Measurements from ENCODE around the gene MPZL2. TPM values are rescaled to one million over a fixed set of nuclear protein-coding genes. Genes with fewer than 3 reads are reported as not detected.

MPZL2 gene
- 69.9 and 80.2 TPM in 2 replicates for total RNA-seq (2022)
- percentile 97 among the genes with signal in this experiment for Bru-seq, nascent RNA
- percentile 95 among the genes with signal in this experiment for BruChase-seq, experiment 1, labeled RNA remaining after a 2-hour chase
- BruChase-seq, experiment 2, labeled RNA remaining after a 6-hour chase: percentile 96 among the genes with signal in this experiment
- long read RNA-seq, transcript MPZL2-201 (6 exons, 2,620 nt): major isoform, 127 of 182 reads
- long read RNA-seq, transcript MPZL2-202 (5 exons, 1,370 nt): minor isoform, 22 of 182 reads
- long read RNA-seq, transcript MPZL2-206 (4 exons, 1,531 nt): minor isoform, 8 of 182 reads
- long read RNA-seq, partial matches to known transcripts: 5 of 182 reads
- long read RNA-seq, other reads (novel, unspliced or antisense): 18 of 182 reads

- Histone ChIP-seq H3K4me1 (peaks cover 23% of the 10 kb centered on the region; the same call in 1 of the 2 replicates), H3K27me3 (replicated peaks; ENCODE audit: control insufficient read depth, insufficient read depth, low read length) (no peaks in the 10 kb centered on the region), H3K9me3 (no peaks in the 10 kb centered on the region), H3K36me3 (ENCODE audit: control insufficient read depth, insufficient read depth, low read length) (peaks cover 22% of the 10 kb centered on the region), H3K4me3 (ENCODE audit: low read depth, low read length) (peak within 1 kb of the TSS; percentile 83)
- Mint-ChIP-seq H3K27ac (ENCODE audit: unreplicated experiment) (peak within 1 kb of the TSS; percentile 96), H3K4me3 (ENCODE audit: unreplicated experiment) (peak within 1 kb of the TSS; percentile 91), H3K27me3 (ENCODE audit: insufficient read depth, unreplicated experiment) (no peaks in the 10 kb centered on the region), H3K4me1 (ENCODE audit: low read depth, unreplicated experiment) (peaks cover 15% of the 10 kb centered on the region), H3K36me3 (ENCODE audit: insufficient read depth, unreplicated experiment) (peaks cover 36% of the 10 kb centered on the region), H3K9me3 (ENCODE audit: unreplicated experiment) (no peaks in the 10 kb centered on the region)
- TSS peak; percentile 47 for BruUV-seq (replicated peaks)
- ChIA-PET POLR2A (interaction anchor here (0.5 to 2.4 kb wide), 17 partner anchors 8 to 141 kb away, joined by 3 to 24 read pairs (median 3); partner anchors contain the start of genes MPZL3, SCN4B and UBE4A), CTCF (interaction anchor here (0.6 to 3.0 kb wide), 21 partner anchors 11 to 113 kb away, joined by 3 to 34 read pairs (median 4); partner anchors contain the start of genes MPZL3 and UBE4A)
- peak; percentile 90 to 93 for DNase-seq
- intact Hi-C loops (cut with micrococcal nuclease; ENCODE audit: unreplicated experiment): loop anchor here (1.0 to 2.0 kb wide), 7 partner anchors 12 to 87 kb away; partner anchors contain the start of gene MPZL3
- peak; percentile 30 to 59 for TF ChIP-seq CTCF (IDR thresholded peaks at IDR 0.05; ENCODE audit: insufficient read depth in 1 of 2, low read depth in 1 of 2, low read length in 1 of 2, severe bottlenecking in 1 of 2, unreplicated experiment in 1 of 2)
Observed at GRCh38 chr11:118263695-118264568, at the start of gene MPZL2. MPZL2 (minus strand) TSS chr11:118264297; CDS start chr11:118264153, 144 bp downstream.

- no peaks in the 10 kb centered on the region for H3K27me3 Mint-ChIP-seq (ENCODE audit: insufficient read depth, unreplicated experiment)
- H3K9me3 Mint-ChIP-seq (ENCODE audit: unreplicated experiment): no peaks in the 10 kb centered on the region
- no peaks in the 10 kb centered on the region for H3K9me3 ChIP-seq
- H3K4me3 ChIP-seq (ENCODE audit: low read depth, low read length): no peak overlapping the region
- H3K36me3 ChIP-seq (ENCODE audit: control insufficient read depth, insufficient read depth, low read length): no peaks in the 10 kb centered on the region
- H3K27me3 ChIP-seq (replicated peaks; ENCODE audit: control insufficient read depth, insufficient read depth, low read length): no peaks in the 10 kb centered on the region
- TF ChIP-seq CTCF (IDR thresholded peaks at IDR 0.05; ENCODE audit: insufficient read depth in 1 of 2, low read depth in 1 of 2, low read length in 1 of 2, severe bottlenecking in 1 of 2, unreplicated experiment in 1 of 2): no peak
- intact Hi-C loops (cut with micrococcal nuclease; ENCODE audit: unreplicated experiment): no loop called here
- peaks cover 16% of the 10 kb centered on the region for H3K36me3 Mint-ChIP-seq (ENCODE audit: insufficient read depth, unreplicated experiment)
- H3K4me3 Mint-ChIP-seq (ENCODE audit: unreplicated experiment): no peak overlapping the region
- BruUV-seq (replicated peaks): no TSS peak
- H3K4me1 ChIP-seq: peaks cover 65% of the 10 kb centered on the region
- no peak for DNase-seq
- CTCF ChIA-PET: interaction anchor here (0.7 to 1.3 kb wide), 3 partner anchors 8 to 18 kb away, joined by 3 to 4 read pairs (median 3); no protein-coding TSS in a partner anchor
- peak overlapping the region; percentile 93 for H3K27ac Mint-ChIP-seq (ENCODE audit: unreplicated experiment)
- POLR2A ChIA-PET: no interaction called here
- peaks cover 54% of the 10 kb centered on the region for H3K4me1 Mint-ChIP-seq (ENCODE audit: low read depth, unreplicated experiment)
Observed at GRCh38 chr11:118313242-118313641, 49.1 kb upstream of the MPZL2 start.

GRCh38 chr11:118312328-118312727 is 48.2 kb upstream of the MPZL2 start:
- intact Hi-C loops (cut with micrococcal nuclease; ENCODE audit: unreplicated experiment): no loop called here
- H3K4me1 Mint-ChIP-seq (ENCODE audit: low read depth, unreplicated experiment): peaks cover 52% of the 10 kb centered on the region
- no peak for DNase-seq
- Histone ChIP-seq H3K4me3 (ENCODE audit: low read depth, low read length) (no peak overlapping the region), H3K4me1 (peaks cover 59% of the 10 kb centered on the region), H3K9me3 (no peaks in the 10 kb centered on the region), H3K36me3 (ENCODE audit: control insufficient read depth, insufficient read depth, low read length) (no peaks in the 10 kb centered on the region), H3K27me3 (replicated peaks; ENCODE audit: control insufficient read depth, insufficient read depth, low read length) (no peaks in the 10 kb centered on the region)
- peaks cover 15% of the 10 kb centered on the region for H3K36me3 Mint-ChIP-seq (ENCODE audit: insufficient read depth, unreplicated experiment)
- ChIA-PET POLR2A (interaction anchor here (0.8 kb wide), 2 partner anchors 9 to 60 kb away, joined by 3 to 4 read pairs; partner anchors contain the start of gene MPZL3), CTCF (interaction anchor here (1.0 to 1.5 kb wide), 3 partner anchors 11 to 114 kb away, joined by 3 to 8 read pairs (median 4); no protein-coding TSS in a partner anchor)
- no TSS peak for BruUV-seq (replicated peaks)
- H3K9me3 Mint-ChIP-seq (ENCODE audit: unreplicated experiment): no peaks in the 10 kb centered on the region
- H3K27me3 Mint-ChIP-seq (ENCODE audit: insufficient read depth, unreplicated experiment): no peaks in the 10 kb centered on the region
- no peak overlapping the region for H3K4me3 Mint-ChIP-seq (ENCODE audit: unreplicated experiment)
- H3K27ac Mint-ChIP-seq (ENCODE audit: unreplicated experiment): no peak overlapping the region
- TF ChIP-seq CTCF (IDR thresholded peaks at IDR 0.05; ENCODE audit: insufficient read depth in 1 of 2, low read depth in 1 of 2, low read length in 1 of 2, severe bottlenecking in 1 of 2, unreplicated experiment in 1 of 2): no peak
